Fibroblast of peridontal ligament (primary cell): ENCODE data around the gene HNRNPU.

Experiments
- DNase-seq: peaks from one replicate; pipeline ENCODE4 v3.0.0-alpha.2; 2010; ENCODE audit errors: extremely low read depth

HNRNPU gene

DNA sequence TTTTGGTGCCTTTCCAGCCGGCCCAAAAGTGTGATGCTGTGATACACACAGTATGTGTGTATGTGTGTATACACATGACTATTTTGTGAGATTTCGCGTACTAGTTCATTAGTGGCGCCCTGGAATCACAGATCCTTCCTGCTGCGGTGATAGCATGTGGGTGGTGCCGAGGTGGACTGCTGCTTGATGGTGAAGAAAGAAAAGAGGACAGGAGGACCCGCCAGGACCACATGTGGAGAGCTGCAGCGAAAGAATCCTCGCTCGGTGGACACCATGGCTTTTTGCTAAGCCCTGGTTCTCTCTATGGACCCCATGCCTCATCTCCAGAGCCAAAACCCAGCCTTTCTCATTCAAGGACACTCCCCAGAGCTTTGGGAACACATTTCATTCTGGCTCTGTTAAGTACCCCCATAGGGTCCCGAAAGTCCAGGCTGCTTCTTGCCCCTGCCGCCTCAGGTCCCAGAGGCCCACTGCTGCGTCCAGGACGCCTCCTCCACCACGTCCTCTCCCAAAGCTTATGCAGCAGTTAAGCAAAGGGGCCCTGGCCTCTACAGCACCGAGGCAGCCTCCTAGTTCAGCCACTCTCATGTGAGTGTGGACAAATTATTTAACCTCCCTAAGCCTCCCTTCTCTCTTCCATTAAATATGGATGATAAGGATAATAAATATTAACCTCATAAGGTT is 61.6 kb downstream of the HNRNPU start:
- no peak for DNase-seq

DNA sequence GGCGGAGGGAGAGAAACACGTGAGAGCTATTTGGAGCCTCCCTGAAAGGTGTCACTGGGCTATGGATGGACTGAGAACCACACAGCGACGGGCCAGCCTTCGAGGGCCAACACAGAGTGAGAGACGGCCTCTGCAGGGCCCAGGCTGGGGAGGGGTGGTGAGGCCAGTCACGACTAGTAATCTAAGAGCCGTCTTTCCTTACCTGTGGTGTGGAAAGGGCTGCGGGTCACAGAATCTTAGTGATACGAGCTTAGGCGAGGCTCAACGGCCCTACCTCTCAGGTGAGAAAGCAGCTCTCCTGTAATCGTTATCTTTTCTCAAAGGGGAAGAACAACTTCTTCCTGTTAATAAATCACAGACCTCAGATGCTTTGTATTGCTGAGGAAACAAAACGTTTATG is 62.3 kb downstream of the HNRNPU start:
- no peak for DNase-seq

DNA sequence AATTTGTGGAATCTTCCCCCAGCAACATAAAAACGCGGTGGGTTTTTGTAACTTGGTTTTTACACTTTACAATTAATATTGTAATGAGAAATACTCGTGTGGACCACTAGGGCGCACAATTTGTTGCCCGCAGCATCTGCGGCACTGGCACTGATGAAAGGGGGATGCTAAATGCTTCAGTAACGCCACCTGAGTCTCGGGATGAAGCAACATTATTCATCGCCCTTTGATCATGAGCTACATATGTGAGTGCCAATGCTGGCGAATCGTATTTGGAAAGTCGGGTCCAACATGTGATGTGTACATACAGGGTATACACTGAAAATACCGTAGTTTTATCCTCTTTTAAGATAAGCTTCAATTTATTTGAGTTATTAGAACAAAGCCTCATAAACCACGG is 63.1 kb downstream of the HNRNPU start:
- peak; percentile 48 for DNase-seq

DNA sequence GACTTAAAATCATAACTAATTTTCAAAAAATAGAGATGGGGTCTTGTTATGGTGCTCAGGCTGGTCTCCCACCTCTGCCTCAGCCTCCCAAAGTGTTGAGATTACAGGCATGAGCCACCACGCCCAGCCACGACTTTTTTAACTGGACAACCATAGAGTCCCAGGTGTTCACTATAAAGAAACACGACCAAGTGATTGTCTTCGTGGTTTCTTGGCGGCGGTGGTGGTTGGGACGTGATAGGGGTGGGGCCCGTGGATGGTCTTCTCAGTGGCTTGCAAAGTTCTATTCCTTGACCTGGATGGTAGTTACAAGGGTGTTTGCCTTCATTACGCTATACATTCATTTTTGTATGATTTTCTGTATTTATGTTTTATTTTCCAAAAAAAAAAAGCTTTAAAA is 63.5 kb downstream of the HNRNPU start:
- DNase-seq, result no peak
